Esophagus muscularis mucosa (tissue), 3 donors: ENCODE data around the gene GPR180.

ENCODE experiments used
- POLR2A ChIP-seq: fragments of 450-650 bp; IDR thresholded peaks from one replicate; pipeline ENCODE4 v1.6.1; 2017; ENCODE audit warnings: antibody characterized with exemption, moderate library complexity, mild to moderate bottlenecking, low read depth
- POLR2AphosphoS5 ChIP-seq, 2 donors: sonication (generic); formaldehyde crosslinking; IDR thresholded peaks; one replicate each; pipeline ENCODE4 v1.6.1; 2017; ENCODE audit warnings: antibody characterized with exemption in 2 of 2
- TF ChIP-seq, protein P1 (sequence below), 3 experiments: fragments of 200-600 bp in 2 of 3; fragments of 450-650 bp in 1 of 3; sonication (generic) in 2 of 3; IDR thresholded peaks; one replicate each; pipeline ENCODE4 v1.5.1; 2017 to 2019; ENCODE audit warnings: antibody characterized with exemption in 3 of 3, mild to moderate bottlenecking in 2 of 3, moderate library complexity in 1 of 3

DNA sequence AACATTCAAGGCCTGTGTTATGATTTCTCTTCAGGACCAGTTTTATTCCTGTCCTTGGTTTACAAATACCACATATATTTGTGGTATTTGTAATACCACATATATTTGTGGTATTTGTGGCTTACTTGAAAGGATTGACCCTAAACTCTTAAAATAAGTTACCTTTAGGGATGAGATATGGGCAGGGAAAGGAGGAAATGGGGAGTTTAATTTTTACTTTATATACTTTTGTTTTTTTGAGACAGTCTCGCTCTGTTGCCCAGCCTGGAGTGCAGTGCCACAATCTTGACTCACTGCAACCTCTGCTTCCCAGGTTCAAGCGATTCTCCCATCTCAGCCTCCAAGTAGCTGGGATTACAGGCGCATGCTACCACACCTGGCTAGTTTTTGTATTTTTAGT lies 3.4 kb upstream of the GPR180 start:
- TF ChIP-seq, protein P1, sequence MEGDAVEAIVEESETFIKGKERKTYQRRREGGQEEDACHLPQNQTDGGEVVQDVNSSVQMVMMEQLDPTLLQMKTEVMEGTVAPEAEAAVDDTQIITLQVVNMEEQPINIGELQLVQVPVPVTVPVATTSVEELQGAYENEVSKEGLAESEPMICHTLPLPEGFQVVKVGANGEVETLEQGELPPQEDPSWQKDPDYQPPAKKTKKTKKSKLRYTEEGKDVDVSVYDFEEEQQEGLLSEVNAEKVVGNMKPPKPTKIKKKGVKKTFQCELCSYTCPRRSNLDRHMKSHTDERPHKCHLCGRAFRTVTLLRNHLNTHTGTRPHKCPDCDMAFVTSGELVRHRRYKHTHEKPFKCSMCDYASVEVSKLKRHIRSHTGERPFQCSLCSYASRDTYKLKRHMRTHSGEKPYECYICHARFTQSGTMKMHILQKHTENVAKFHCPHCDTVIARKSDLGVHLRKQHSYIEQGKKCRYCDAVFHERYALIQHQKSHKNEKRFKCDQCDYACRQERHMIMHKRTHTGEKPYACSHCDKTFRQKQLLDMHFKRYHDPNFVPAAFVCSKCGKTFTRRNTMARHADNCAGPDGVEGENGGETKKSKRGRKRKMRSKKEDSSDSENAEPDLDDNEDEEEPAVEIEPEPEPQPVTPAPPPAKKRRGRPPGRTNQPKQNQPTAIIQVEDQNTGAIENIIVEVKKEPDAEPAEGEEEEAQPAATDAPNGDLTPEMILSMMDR (IDR thresholded peaks at IDR 0.05) = no peak
- no peak for TF ChIP-seq POLR2AphosphoS5 (IDR thresholded peaks at IDR 0.05)
- TF ChIP-seq POLR2A = no peak
